GM19438 (cell line): ENCODE data around the gene GPC2.
"Not testable (repeated sequence)": the region's sequence is repeated elsewhere in the genome, so short reads cannot be mapped to it uniquely, and the experiment has no call there.

Experiments used
- ATAC-seq: cut with Tn5 transposase; IDR thresholded peaks from one replicate; pipeline ENCODE4 v1.9.1; 2021; ENCODE audit warnings: low read depth; ENCODE audit not compliant: unreplicated experiment

The GPC2 gene

DNA sequence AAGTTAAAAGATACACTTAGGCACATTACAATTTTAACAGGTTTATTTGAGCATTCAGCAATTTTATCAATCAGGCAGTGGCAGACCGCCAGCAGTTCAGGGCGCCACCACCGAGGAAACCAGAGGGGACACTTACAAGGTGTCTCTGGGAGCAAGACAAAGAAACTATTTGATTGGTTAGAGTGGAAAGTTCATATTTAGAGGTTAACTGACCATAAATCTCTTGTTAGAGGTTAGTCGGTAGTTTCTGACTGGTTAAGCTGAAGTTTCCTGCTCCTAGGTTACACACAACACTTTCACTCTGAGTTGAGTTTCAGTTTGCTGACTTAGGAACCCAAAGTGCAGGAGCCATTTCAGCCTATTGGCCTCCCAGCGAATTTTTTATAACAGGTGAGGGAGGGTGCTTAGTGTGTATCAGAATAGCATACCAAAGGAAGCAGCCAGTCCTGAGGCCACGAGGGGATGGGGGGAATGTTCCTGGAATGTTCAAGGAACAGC lies 31.8 kb upstream of the GPC2 start:
- peak; percentile 72 for ATAC-seq

DNA sequence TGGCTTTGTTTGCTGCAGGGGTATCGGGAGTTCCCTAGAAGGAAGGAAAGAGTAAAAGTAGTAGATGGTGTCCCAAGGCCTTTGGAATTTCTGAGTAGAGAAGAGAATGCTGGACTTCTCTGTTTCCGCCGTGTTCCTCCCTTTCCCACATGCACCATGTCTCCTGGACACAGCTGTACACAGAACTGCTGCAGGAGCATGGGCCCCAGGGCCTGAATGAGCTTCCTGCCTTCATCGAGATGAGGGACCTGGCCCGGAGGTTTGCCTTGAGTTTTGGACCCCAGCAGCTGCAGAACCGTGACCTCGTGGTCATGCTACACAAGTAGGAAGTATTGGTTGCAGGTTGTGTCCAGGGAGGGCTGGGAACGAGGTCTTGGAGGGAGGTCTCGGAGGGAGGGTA lies 27.3 kb upstream of the GPC2 start:
- ATAC-seq, result no peak

DNA sequence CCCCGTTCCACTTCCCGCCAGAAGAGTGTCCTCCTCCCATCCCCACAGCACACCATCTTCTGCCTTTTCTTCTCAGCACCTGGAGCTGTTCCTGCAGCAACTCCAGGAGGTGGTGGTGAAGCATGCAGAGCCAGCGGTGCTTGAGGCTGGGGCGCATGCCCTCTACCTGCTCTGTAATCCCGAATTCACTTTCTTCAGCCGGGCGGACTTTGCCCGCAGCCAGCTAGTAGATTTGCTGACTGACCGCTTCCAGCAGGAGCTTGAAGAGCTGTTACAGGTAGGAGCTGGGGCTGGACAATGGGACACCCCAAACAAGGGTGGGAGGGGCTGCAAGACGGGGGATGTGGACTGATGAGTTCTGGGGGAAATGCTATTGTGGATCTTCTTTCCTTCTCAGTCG lies 23.5 kb upstream of the GPC2 start:
- no peak for ATAC-seq

DNA sequence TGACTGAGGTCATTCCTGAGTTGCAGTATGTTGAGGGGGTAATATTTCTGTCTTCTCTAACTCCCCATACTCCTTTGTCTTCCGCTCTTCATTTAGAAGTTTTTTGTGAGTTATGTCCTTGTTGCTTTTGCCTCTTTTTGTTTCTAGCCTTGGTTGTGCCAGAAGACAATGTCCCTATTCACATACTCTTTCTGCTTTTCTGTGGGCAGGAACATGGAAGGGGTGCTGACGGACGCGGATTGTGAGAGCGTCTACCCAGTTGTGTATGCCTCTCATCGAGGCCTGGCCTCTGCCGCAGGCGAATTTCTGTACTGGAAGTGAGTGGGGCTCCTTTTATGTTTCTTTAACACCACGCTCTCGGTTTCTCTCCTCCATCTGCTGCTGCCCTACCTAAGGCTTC lies 21.1 kb upstream of the GPC2 start:
- no peak for ATAC-seq

DNA sequence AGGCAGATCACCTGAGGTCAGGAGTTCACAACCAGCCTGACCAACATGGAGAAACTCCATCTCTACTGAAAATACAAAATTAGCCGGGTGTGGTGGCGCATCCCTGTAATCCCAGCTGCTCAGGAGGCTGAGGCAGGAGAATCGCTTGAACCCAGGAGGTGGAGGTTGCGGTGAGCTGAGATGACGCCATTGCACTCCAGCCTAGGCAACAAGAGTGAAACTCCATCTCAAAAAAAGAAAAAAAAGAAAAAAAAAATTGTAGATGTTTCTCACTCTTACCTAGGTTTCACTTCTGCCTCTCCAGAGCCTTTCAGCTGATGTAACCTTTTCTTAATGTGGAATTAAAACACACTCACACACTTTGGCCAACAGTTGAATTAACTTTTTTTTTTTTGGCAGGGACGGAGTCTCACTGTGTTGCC lies 18.7 kb upstream of the GPC2 start:
- ATAC-seq, result not testable (repeated sequence)

DNA sequence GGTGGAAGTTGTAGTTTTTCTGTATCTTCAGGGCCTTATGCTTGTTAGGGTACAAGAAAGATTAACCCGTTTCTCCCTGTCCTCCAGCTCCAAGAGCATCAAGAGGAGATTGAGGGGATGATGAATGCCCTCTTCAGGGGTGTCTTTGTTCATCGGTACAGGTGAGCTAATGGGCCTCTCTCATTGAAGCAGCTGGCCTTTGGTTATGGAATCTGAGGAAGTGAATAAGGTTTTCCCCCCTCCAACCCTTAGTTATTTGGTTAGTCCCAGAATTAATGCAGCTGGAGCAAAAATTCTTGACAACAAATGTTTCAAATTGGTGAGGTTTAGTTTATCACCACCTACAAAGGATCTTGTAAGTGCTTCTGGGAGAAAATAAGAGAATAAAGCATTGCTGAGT lies 18.0 kb upstream of the GPC2 start:
- ATAC-seq, result no peak

DNA sequence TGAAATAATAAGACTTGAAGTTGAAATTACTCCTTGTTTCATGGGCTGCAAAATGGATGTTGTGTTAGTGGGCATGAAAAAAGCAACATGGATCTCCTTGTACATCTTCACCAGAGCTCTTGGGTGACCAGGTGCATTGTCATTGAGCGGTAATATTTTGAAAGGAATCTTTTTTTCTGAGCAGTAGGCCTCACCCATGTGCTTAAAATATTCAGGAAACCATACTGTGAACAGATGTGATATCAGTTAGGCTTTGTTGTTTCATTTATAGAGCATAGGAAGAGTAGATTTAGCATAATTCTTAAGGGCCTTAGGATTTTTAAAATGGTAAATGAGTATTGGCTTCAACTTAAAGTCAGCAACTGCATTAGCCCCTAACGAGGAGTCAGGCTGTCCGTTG lies 15.8 kb upstream of the GPC2 start:
- no peak for ATAC-seq

DNA sequence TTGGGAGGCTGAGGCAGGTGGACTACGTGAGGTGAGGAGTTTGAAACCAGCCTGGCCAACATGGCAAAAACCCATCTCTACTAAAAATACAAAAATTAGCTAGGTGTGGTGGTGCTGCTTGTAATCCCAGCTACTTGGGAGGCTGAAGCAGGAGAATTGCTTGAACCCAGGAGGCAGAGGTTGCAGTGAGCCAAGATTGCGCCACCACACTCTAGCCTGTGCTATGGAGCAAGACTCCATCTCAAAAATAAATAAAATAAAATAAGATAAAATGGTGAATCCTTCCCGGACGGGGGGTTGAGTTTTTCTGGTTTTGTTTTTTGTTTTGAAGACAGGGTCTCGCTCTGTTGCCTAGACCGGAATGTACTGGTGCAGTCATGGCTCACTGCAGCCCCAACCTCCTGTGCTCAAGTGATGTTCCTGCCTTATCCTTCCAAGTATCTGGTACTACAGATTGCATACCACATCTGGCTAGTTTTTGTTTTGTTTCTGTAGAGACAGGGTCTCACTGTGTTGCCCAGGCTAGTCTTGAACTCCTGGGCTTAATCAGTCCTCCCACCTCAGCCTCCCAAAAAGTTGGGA lies 15.2 kb upstream of the GPC2 start:
- ATAC-seq, result not testable (repeated sequence)

DNA sequence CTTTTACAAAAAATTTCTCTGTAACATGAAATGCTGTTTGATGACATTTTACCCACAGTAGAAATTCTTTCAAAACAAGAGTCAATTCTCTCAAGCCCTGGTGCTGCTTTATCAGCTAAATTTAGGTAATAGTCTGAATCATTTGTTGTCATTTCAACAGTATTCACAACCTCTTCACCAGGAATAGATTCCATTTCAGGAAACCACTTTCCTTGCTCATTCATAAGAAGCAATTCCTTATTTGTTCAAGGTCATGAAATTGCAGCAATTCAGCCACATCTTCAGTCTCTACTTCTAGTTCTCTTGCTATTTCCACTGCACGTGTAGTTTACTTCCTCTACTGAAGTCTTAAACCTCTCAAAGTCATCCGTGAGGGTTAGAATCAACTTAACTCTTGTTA lies 14.6 kb upstream of the GPC2 start:
- ATAC-seq, result no peak

DNA sequence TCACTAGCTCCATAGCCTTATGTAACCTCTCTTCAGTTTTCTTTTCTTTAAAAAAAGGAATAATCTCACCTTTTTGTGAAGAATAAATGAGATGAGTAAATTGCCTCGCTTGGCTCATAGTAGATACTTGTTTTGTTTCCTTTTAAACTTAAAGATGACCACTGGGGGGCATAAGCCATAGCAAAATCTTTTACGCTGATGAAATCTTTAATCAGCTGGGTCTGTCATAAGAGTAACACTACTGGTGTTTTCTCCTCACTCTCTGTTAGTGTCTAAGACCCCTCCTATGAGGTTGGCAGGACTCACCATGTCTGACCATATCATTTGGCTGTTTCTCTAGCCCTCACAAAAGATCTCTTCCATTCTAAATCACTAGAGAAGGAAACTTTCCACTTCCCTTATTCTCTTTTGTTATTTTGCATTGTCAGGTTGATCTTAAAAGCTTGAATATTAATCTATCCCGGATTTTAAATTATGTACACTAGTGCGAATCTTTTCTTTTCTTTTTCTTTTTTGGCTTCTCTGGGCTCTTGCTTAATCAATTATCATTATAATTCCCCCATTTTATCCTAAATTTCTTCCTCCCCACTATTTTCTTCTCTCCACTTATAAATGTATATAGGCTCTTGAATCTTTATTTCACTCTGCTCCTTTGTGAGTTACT lies 13.0 kb upstream of the GPC2 start:
- no peak for ATAC-seq

DNA sequence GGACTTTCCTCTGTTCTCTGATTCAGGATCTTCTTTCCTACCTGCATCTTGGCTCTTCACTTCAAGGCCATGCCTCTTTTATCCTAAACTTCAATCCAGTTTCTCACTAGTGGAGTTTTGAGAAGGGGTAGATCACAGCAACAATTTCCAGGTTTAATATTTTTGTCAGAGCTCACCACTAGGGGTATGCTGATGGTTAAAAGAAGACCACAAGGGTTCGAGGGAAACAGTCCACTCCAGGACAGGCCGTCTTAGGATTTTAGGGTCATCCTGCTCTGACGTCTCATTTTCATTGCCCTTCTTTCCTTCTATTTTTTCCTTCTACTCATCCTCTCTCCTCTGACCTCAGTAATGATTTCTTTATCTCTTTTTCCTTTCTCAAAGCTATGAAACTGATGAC lies 11.9 kb upstream of the GPC2 start:
- ATAC-seq, result no peak

DNA sequence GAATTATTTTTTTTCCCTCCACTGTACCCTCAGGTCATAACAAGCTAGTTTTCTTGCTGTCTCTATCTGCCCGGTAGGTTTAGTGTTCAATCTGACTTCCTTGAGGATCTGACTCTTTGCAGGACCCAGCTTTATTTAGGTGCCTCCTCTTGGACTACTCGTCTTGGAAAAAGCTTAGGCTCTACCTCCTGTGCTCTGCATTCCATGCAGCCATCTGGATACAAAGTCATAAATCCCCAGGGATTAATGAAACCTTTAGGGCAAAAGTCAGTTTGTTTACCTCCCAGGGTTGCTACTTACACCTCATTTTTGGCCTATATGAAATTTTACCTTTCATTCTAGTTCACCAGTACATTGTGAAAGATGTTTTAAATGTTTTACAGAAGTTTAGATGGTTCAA lies 8.5 kb upstream of the GPC2 start:
- ATAC-seq, result no peak

DNA sequence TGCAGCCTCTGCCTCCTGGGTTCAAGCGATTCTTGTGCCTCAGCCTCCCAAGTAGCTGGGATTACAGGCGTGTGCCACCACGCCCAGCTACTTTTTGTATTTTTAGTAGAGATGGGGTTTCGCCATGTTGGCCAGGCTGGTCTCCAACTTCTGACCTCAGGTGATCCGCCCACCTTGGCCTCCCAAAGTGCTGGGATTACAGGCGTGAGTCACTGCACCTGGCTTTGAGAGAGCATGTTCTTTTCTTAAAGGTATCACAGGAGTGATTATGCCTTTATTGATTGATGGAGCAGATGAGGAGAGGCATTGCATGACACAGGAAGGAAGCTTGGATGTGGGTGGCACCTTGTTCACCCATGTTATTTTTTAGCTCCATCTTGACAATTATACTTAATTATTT lies 5.9 kb upstream of the GPC2 start:
- not testable (repeated sequence) for ATAC-seq

DNA sequence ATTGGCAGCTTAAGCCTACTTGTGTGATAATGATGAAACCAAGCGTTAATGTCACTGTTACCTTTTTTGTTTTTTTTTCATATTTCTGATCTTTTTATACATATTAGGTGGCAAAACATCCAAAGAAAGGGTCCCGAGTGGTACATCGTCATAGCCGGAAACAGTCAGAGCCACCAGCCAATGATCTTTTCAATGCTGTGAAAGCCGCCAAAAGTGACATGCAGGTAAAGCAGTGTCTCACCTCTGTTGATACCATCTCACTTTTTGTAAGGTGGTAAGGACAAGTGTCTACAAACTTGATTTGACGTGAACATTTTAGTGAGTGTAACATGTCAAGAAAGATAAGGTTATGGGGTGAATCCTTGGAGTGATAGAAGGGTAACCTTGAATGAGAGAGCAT lies 5.4 kb upstream of the GPC2 start:
- ATAC-seq, result not testable (repeated sequence)

DNA sequence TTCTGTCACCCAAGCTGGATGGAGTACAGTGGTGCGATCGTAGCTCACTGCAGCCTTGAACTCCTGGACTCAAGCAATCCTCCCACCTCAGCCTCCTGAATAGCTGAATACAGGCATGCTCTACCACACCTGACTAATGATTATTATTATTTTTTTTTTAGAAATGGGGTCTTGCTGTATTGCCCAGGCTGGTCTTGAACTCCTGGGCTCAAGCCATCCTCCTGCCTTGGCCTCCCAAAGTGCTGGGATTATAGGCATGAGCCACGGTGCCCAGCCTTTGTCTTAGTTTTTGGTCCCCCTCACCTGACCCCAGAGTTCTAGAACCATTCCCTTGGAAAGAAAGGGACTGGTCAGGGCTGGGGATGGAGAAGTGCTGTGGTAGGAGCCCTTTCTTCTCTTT lies 2.9 kb upstream of the GPC2 start:
- ATAC-seq, result not testable (repeated sequence)

DNA sequence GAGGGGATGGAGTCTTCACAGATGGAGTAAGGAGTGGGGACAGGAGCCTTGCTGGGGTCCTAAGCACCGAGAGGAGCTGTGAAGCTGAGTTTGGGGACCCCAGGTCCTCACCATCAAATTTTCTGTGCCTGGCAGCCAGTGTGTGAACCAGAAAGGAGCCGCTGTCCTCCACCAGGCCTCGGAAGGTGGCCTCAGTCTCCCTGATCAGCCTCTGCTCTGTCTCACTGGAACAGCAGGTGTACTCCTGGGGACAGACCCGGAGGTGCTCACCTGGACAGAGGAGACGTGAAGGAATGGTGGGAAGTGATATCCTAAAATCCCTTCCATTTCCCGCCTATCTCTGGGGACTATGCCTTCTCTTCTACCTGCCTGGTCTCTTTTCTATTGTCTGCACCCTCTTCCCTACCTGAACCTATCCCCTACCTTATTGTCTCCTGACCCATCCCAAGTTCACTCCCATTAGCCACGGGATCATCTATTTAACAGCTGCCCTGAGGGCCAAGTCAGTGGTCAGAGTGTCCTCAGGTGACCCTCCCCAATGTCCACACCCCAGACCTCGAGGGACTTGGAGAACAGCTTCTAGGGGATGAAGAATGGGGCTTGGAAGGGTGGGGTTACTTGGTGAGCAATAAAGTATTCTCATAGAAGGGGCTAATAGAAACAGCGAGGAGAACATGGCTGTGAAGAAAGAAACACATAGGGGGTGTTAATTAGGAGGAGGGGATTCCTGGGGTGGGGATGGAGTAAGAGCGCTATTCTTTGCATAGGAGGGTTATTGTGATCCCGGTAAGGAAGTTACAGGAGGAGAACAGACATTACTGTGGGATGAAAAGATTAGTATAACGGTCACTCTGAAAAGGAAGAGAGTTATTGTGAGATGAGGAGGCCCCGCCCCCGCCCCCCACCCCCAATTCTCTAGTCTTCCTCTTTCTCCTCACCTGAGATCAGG lies 811 bp downstream of the GPC2 start:
- no peak for ATAC-seq

DNA sequence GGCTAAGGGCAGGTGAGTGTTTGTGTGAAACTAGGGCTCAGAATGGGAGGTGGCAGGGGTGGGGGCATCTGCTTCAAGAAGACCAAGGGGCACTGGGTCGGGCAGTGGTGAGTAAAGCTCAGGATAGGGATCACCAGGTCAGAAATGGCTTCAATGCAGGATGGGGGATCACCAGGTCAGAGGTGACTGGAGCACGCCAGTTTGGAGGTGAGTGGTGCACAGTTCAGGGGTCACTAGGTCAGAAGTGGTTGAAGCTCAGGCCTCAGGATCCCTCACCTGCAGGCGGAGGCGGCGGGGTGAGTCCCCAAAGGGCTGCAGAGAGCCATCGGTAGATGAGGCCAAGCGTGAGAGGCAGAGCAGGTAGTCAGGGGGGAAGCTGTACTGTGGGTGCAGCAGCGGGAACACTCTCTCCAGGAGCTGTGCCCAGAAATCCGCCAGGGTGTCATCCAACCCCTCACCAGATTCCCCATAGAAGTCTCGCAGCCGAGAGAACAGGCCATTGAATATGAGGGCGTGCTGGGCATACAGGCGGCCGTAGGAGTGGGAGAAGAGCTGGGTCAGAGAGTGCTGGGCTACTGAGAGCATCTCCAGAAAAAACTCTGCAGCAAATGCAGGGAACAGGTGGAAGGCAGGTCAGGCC lies 1.8 kb downstream of the GPC2 start:
- ATAC-seq, result no peak

DNA sequence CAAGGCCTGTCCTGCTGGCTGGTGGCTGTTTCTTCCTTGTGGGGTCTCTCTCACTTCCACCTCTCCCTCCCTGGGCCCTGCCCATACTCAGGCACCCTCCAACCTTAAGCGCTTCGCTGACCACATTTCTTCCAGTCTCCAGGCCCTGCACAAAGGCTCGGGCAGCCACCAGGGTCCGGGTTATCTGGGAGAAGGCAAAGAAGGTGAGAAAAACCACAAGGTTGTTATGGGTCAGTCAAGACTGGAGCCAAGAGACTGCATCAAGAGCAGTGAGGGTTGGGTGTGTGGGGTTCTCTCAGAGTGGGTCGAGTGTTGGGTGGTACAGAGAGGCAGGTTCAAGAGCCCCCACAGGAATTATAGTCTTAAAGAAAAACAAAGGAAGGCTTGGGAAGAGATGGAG lies 2.6 kb downstream of the GPC2 start:
- ATAC-seq, result no peak

DNA sequence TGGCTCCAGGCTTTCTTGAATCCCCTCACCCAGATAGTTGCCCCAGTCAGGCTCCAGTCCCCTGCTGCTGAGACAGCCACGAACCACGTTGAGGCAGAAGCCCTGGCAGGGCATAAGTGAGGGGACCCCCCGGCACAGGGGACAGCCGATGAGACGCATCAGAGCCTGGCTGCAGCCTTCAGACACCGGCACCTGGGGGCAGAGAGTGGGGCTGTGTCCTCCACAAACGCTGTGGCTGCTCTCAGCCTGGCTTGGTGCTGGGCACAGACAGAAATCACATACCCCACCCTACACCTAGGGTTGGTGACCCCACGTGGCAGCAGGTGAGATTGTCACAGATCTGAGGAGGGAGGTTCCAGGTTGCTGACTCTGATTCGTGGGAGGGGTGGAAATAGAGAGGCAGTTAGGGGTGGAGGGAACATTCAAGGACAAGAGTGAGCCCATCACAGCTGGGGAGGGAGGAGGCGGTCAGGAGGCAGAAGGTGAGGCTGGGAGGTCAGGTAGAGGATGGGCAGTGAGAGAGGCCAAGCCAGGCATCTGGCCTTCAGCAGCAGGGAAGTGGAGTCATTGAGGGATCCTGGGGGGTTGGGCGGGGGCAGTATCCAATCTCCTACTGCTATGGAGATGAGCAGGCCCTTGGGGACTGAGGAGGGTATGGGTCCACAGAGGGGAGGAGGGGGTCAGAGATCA lies 3.2 kb downstream of the GPC2 start:
- no peak for ATAC-seq

DNA sequence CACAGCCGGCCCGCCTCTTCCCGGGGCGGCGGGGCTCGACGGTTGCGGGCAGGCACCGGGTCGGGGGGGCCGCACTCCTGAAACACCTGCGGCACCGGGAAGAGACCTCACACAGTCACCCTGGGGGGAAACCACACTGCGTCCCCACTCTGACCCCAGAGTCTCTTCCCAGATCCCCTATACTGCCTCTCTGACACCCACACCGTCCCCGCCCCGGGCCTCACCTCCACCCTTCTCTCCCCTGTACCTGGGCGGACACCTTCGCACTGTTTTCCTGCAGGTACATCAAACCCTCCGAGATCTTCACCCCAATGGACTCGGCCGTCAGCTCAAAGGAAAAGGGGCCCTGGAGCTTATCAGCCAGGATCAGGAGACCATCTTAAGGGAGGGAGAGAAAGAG lies 5.3 kb downstream of the GPC2 start:
- ATAC-seq, result no peak
